Activated CD8-positive, alpha-beta memory T cell treated with anti-CD3 and anti-CD28 coated beads, Interleukin-2, amount 50 U/mL, for 48 hours (primary cell): ENCODE results near the gene TLL2.

Experiments
- DNase-seq: peaks from one replicate; pipeline ENCODE4 v3.0.0-alpha.2; 2020

The TLL2 gene

GRCh38 chr10:96418582-96418981 is 95.1 kb downstream of the TLL2 start:
- DNase-seq: no peak

GRCh38 chr10:96417441-96417840 is 96.3 kb downstream of the TLL2 start:
- no peak for DNase-seq

GRCh38 chr10:96416643-96417042 is 97.1 kb downstream of the TLL2 start:
- DNase-seq: no peak

- DNase-seq: no peak
Measured at GRCh38 chr10:96415891-96416554, 97.7 kb downstream of the TLL2 start.

GRCh38 chr10:96415150-96415890 is 98.4 kb downstream of the TLL2 start:
- DNase-seq: no peak

- DNase-seq: no peak
Measured at GRCh38 chr10:96414303-96414702, 99.4 kb downstream of the TLL2 start.

- no peak for DNase-seq
Measured at GRCh38 chr10:96413151-96413787, 100.5 kb downstream of the TLL2 start.

- peak; percentile 1 for DNase-seq
Measured at GRCh38 chr10:96411716-96412320, 101.9 kb downstream of the TLL2 start.

- DNase-seq: peak; percentile 18
Measured at GRCh38 chr10:96410296-96410695, 103.4 kb downstream of the TLL2 start.

GRCh38 chr10:96408201-96408600 is 105.5 kb downstream of the TLL2 start:
- DNase-seq: no peak

GRCh38 chr10:96407560-96408069 is 106.1 kb downstream of the TLL2 start:
- peak; percentile 8 for DNase-seq

GRCh38 chr10:96406091-96406490 is 107.6 kb downstream of the TLL2 start:
- peak; percentile 20 for DNase-seq

GRCh38 chr10:96402417-96403305 is 111.1 kb downstream of the TLL2 start:
- no peak for DNase-seq

- DNase-seq: no peak
Measured at GRCh38 chr10:96401036-96401435, 112.7 kb downstream of the TLL2 start.

- DNase-seq: no peak
Measured at GRCh38 chr10:96400465-96400864, 113.3 kb downstream of the TLL2 start.

GRCh38 chr10:96397902-96398301 is 115.8 kb downstream of the TLL2 start:
- DNase-seq: no peak

GRCh38 chr10:96395931-96396877 is 117.5 kb downstream of the TLL2 start:
- peak; percentile 72 for DNase-seq

GRCh38 chr10:96390460-96390864 is 123.3 kb downstream of the TLL2 start:
- DNase-seq: no peak

GRCh38 chr10:96389785-96390184 is 123.9 kb downstream of the TLL2 start:
- no peak for DNase-seq

GRCh38 chr10:96387601-96388000 is 126.1 kb downstream of the TLL2 start:
- no peak for DNase-seq

GRCh38 chr10:96387161-96387560 is 126.6 kb downstream of the TLL2 start:
- DNase-seq: no peak
